Measurements from ENCODE around the gene KLK11.

The KLK11 gene

GRCh38 chr19:50974702-50975556, 51.5 kb downstream of the KLK11 start:
- no peak for DNase-seq

GRCh38 chr19:50972795-50973376, 53.5 kb downstream of the KLK11 start:
- DNase-seq, result no peak
